Measurements from ENCODE around the gene CADM3.

DNA sequence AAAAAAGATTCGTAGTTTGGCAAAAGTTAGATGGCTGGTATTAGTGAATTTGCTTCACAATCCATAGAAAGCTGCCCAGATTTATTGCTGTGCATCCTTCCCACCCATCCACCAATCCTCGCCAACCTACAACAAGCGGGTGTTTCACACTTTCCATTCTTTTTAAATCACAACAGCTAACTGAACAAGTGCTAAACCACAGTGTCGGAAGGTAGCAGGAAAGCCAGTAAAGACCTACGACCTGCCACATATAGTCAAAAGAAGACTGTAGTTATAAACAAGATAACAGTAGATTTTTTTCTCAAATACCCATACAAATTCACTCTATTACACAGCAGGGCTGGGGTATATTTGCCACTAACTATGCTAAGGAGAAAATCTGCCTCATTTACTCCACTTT is 47.8 kb upstream of the CADM3 start:
- TF ChIP-seq CTCF (IDR thresholded peaks at IDR 0.05) (no peak), POLR2A (IDR thresholded peaks at IDR 0.05) (no peak)
